B cell (primary cell): ENCODE results near the gene COASY. TPM values are rescaled to one million over a fixed set of nuclear protein-coding genes. Genes with fewer than 3 reads are reported as not detected.

Source experiments
- ATAC-seq: fragments of 200-7000 bp; cut with Tn5 transposase; one replicate; pipeline ENCODE4 v1.10.0; 2021; ENCODE audit warnings: low read depth, mild to moderate bottlenecking, moderate number of reproducible peaks, moderate library complexity
- CTCF ChIA-PET: fragments of 350-600 bp; sonication (Branson Sonifier 250); formaldehyde crosslinking; loops from one replicate; lab custom pipeline; 2021; ENCODE audit warnings: antibody characterized with exemption, inconsistent platforms; lab: Charles Lee
- POLR2A ChIA-PET: fragments of 350-600 bp; sonication (Branson Sonifier 250); formaldehyde crosslinking; loops from one replicate; lab custom pipeline; 2021; ENCODE audit warnings: antibody characterized with exemption; lab: Charles Lee
- DNase-seq: peaks from one replicate; pipeline ENCODE4 v3.0.0; 2013
- H2AFZ ChIP-seq: 2 replicates; pipeline ENCODE4 v1.6.1; 2012; ENCODE audit warnings: mild to moderate bottlenecking, low read depth, low read length; ENCODE audit not compliant: insufficient read depth, poor library complexity, severe bottlenecking
- H3K27ac ChIP-seq, 2 donors: 1 replicate in 1 of 2; 2 replicates in 1 of 2; pipeline ENCODE4 v1.5.1; 2012 to 2013; ENCODE audit warnings: low read length in 2 of 2, mild to moderate bottlenecking in 2 of 2, moderate library complexity in 1 of 2
- H3K27me3 ChIP-seq, 4 experiments: fragments of 200-600 bp in 1 of 4; sonication (generic) in 1 of 4; replicated peaks in 1 of 4; 1 replicate in 2 of 4; 2 replicates in 2 of 4; pipeline versions ENCODE4 v1.6.1 to v1.7.0; 2013 to 2016; ENCODE audit warnings: low read length in 3 of 4, mild to moderate bottlenecking in 2 of 4, mixed read lengths in 1 of 4, moderate library complexity in 1 of 4; ENCODE audit not compliant: insufficient read depth in 4 of 4, control insufficient read depth in 3 of 4; ENCODE audit errors: control extremely low read depth in 1 of 4
- H3K36me3 ChIP-seq, 2 experiments: replicated peaks in 1 of 2; 1 replicate in 1 of 2; 2 replicates in 1 of 2; pipeline versions ENCODE4 v1.6.1 to v1.7.1; 2013; ENCODE audit warnings: low read length in 1 of 2; ENCODE audit not compliant: insufficient read depth in 2 of 2, control insufficient read depth in 1 of 2; ENCODE audit errors: control extremely low read depth in 1 of 2, extremely low read depth in 1 of 2
- H3K4me1 ChIP-seq, 2 donors: fragments of 200-600 bp in 1 of 2; sonication (generic) in 1 of 2; 1 replicate in 1 of 2; 2 replicates in 1 of 2; pipeline versions ENCODE4 v1.5.1 to v1.6.1; 2013 to 2017; ENCODE audit warnings: low read length in 2 of 2; ENCODE audit not compliant: control insufficient read depth in 2 of 2, insufficient read depth in 2 of 2
- H3K4me2 ChIP-seq: replicated peaks from 2 replicates; pipeline ENCODE3; 2012; ENCODE audit warnings: mild to moderate bottlenecking, low read depth, low read length; ENCODE audit not compliant: poor library complexity, severe bottlenecking
- H3K4me3 ChIP-seq, 5 experiments: fragments of 200-600 bp in 1 of 5; sonication (generic) in 1 of 5; 1 replicate in 3 of 5; 2 replicates in 2 of 5; pipeline versions ENCODE4 v1.5.1 to v1.7.0; 2011 to 2016; ENCODE audit warnings: low read length in 4 of 5, mild to moderate bottlenecking in 4 of 5, low read depth in 2 of 5, control low read depth in 1 of 5, moderate library complexity in 1 of 5; ENCODE audit not compliant: insufficient read depth in 1 of 5; ENCODE audit errors: control extremely low read depth in 1 of 5, extremely low read depth in 1 of 5
- H3K79me2 ChIP-seq: fragments of 200-600 bp; sonication (generic); one replicate; pipeline ENCODE4 v1.6.0; 2016; ENCODE audit warnings: low read length; ENCODE audit not compliant: control insufficient read depth, insufficient read depth
- H3K9ac ChIP-seq: fragments of 200-600 bp; sonication (generic); 2 replicates; pipeline ENCODE4 v1.6.1; 2017; ENCODE audit warnings: mild to moderate bottlenecking, low read length, moderate library complexity
- H3K9me3 ChIP-seq, 3 donors: one replicate each; pipeline versions ENCODE4 v1.6.1 to v1.7.1; 2013; ENCODE audit warnings: low read length in 2 of 3; ENCODE audit not compliant: control insufficient read depth in 2 of 3, insufficient read depth in 1 of 3; ENCODE audit errors: control extremely low read depth in 1 of 3
- H4K20me1 ChIP-seq: 2 replicates; pipeline ENCODE4 v1.6.0; 2012; ENCODE audit warnings: mild to moderate bottlenecking, low read length; ENCODE audit not compliant: insufficient read depth, control insufficient read depth, poor library complexity, severe bottlenecking
- H3K27ac Mint-ChIP-seq: one replicate; pipeline ENCODE4 v1.8.0; 2021; ENCODE audit warnings: mixed read lengths
- H3K27me3 Mint-ChIP-seq: one replicate; pipeline ENCODE4 v1.8.0; 2021; ENCODE audit warnings: mixed read lengths
- H3K4me1 Mint-ChIP-seq: one replicate; pipeline ENCODE4 v1.8.0; 2021; ENCODE audit warnings: mixed read lengths
- H3K4me3 Mint-ChIP-seq: one replicate; pipeline ENCODE4 v1.8.0; 2021; ENCODE audit warnings: mixed read lengths
- H3K9me3 Mint-ChIP-seq: one replicate; pipeline ENCODE4 v1.8.0; 2022; ENCODE audit warnings: mixed read lengths; ENCODE audit not compliant: insufficient read depth
- EZH2 ChIP-seq: IDR thresholded peaks from 2 replicates; pipeline ENCODE4 v1.6.1; 2012; ENCODE audit warnings: borderline replicate concordance, low read depth, mild to moderate bottlenecking, moderate library complexity, low read length; ENCODE audit not compliant: insufficient read depth, poor library complexity, severe bottlenecking
- WGBS: methylation state at CpG from one replicate; pipeline ENCODE4 v1.1.5; 2013; ENCODE audit warnings: missing lambda C conversion rate; ENCODE audit not compliant: insufficient coverage; 5-methylcytosine and 5-hydroxymethylcytosine counted together
- intact Hi-C: fragments of 100-400 bp; cut with micrococcal nuclease; formaldehyde crosslinking; loops from one replicate; pipeline ENCODE4 v1.10.0; 2022
- polyA plus RNA-seq: library from polyadenylated mRNA; depleted of rRNA; stranded (reverse); fragments of >200 nt; gene quantifications from 2 replicates; pipeline ENCODE4 v1.2.3, GENCODE V29; 2012
- total RNA-seq, 2 donors: library from RNA; stranded (reverse); fragments of 120-200 nt in 1 of 2; gene quantifications; 1 replicate in 1 of 2; 2 replicates in 1 of 2; pipeline versions ENCODE4 v1.2.3 to v1.2.4, GENCODE V29; 2013 to 2022
- TF ChIP-seq, protein P1 (sequence below): fragments of 200-600 bp; IDR thresholded peaks from one replicate; pipeline ENCODE4 v1.8.0; 2022; ENCODE audit warnings: antibody characterized with exemption, mild to moderate bottlenecking

COASY gene
- total and polyA plus RNA-seq, 2 donors (not counting 1 experiment from before 2014, with no cell fraction given): 76.6 to 82.3 TPM

DNA sequence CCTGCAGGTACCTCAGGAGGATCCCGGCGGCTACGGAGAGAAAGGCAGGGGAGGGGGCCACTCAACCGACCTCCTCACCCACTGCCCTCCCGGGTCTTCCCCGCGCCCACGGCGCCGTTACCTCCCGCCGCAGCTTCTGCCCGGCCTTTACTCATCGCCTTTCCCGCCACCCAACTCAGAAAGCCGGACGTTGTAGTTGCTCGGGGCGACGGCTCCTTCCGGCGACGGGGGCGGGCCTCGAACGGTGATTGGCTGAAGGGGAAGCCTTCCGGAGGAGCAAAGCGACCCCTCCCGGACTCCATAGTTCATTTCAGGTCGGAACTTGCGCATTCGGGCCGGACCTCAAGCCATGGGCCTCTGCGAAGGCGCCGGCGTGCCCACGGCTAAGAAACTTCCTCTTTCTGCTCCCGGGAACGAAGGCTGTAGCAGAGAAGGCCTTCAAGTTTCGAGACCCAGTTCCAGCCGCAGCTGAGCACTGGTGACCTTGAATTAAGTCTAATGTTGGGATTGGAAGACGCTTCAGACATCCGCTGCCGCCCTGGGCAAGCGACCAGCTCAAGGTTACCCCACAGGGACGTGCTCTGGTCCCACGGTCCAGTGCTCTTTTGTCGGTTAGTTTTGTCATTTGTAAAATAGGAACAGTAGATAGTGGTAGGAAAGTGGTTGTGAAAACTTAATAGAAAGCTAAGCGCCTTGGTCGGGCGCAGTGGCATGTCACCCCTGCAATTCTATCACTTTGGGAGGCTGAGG is 15.8 kb downstream of the COASY start, which contains the start of gene PSMC3IP:
PSMC3IP (minus strand) TSS at position 198 of the 750 bp plus-strand sequence; CDS start at position 155, 43 bp downstream.
- peaks cover 42% of the 10 kb centered on the region for H3K4me1 Mint-ChIP-seq
- Histone ChIP-seq H4K20me1 (peaks cover 15% of the 10 kb centered on the region), H3K27ac (peak within 1 kb of the TSS; percentile 45 to 72), H3K27me3 (no peaks in the 10 kb centered on the region), H3K4me2 (peak within 1 kb of the TSS; percentile 93), H3K36me3 (peaks cover 13 to 51% of the 10 kb centered on the region in 2 experiments), H3K9me3 (no peaks in the 10 kb centered on the region), H2AFZ (peak within 1 kb of the TSS; percentile 85), H3K9ac (peak within 1 kb of the TSS; percentile 70), H3K4me3 (peak within 1 kb of the TSS; percentile 56 to 82 (median 74)), H3K79me2 (peaks cover 14% of the 10 kb centered on the region), H3K4me1 (peaks cover 12 to 30% of the 10 kb centered on the region in 2 donors)
- ChIA-PET POLR2A (interaction anchor here (0.6 to 2.7 kb wide), 20 partner anchors 10 to 1609 kb away, joined by 3 to 19 read pairs (median 6); partner anchors contain the start of genes BECN1, MLX, NAGLU and PLEKHH3), CTCF (interaction anchor here (0.6 to 4.3 kb wide), 56 partner anchors 8 to 906 kb away, joined by 3 to 72 read pairs (median 5); partner anchors contain the start of genes BECN1, CAVIN1, CCR10 and CNTD1)
- intact Hi-C loops: loop anchor here (1.0 to 10.0 kb wide), 10 partner anchors 10 to 417 kb away; partner anchors contain the start of genes BECN1, COASY, MLX and NAGLU
- WGBS: under 1% methylated on average over 51 of the region's 52 CpGs
- no peaks in the 10 kb centered on the region for H3K27me3 Mint-ChIP-seq
- TF ChIP-seq, protein P1, sequence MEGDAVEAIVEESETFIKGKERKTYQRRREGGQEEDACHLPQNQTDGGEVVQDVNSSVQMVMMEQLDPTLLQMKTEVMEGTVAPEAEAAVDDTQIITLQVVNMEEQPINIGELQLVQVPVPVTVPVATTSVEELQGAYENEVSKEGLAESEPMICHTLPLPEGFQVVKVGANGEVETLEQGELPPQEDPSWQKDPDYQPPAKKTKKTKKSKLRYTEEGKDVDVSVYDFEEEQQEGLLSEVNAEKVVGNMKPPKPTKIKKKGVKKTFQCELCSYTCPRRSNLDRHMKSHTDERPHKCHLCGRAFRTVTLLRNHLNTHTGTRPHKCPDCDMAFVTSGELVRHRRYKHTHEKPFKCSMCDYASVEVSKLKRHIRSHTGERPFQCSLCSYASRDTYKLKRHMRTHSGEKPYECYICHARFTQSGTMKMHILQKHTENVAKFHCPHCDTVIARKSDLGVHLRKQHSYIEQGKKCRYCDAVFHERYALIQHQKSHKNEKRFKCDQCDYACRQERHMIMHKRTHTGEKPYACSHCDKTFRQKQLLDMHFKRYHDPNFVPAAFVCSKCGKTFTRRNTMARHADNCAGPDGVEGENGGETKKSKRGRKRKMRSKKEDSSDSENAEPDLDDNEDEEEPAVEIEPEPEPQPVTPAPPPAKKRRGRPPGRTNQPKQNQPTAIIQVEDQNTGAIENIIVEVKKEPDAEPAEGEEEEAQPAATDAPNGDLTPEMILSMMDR: no peak
- no peak for TF ChIP-seq EZH2
- no peaks in the 10 kb centered on the region for H3K9me3 Mint-ChIP-seq
- peak; percentile 93 for ATAC-seq
- peak within 1 kb of the TSS; percentile 99 for H3K4me3 Mint-ChIP-seq
- H3K27ac Mint-ChIP-seq: peak within 1 kb of the TSS; percentile 99
- DNase-seq: peak; percentile 94
